GM21717 (cell line): ENCODE results near the gene UBE2Q2.
A peak's percentile ranks its signal among the peaks of the same experiment; 100 is the strongest.
"Not testable (repeated sequence)": the region's sequence is repeated elsewhere in the genome, so short reads cannot be mapped to it uniquely, and the experiment has no call there.

ENCODE experiments used
- ATAC-seq: cut with Tn5 transposase; IDR thresholded peaks from one replicate; pipeline ENCODE4 v1.9.1; 2021; ENCODE audit warnings: mild to moderate bottlenecking, moderate library complexity; ENCODE audit not compliant: unreplicated experiment

Gene UBE2Q2

GRCh38 chr15:75842722-75843677, at the start of gene UBE2Q2:
Gene UBE2Q2 (plus strand): TSS chr15:75843447. CDS start chr15:75843667, 220 bp downstream.
- ATAC-seq = peak; percentile 44

- ATAC-seq = no peak
These were observed 46.9 kb upstream of the UBE2Q2 start for GRCh38 chr15:75796321-75796720.

- ATAC-seq = not testable (repeated sequence)
These were observed 46.1 kb upstream of the UBE2Q2 start for GRCh38 chr15:75797146-75797545.

GRCh38 chr15:75799190-75799589, 44.1 kb upstream of the UBE2Q2 start:
- ATAC-seq = no peak

GRCh38 chr15:75800409-75800808, 42.8 kb upstream of the UBE2Q2 start:
- ATAC-seq = not testable (repeated sequence)

- ATAC-seq = peak; percentile 79
These were observed 41.2 kb upstream of the UBE2Q2 start for GRCh38 chr15:75801859-75802593.

- ATAC-seq = not testable (repeated sequence)
These were observed 35.8 kb upstream of the UBE2Q2 start for GRCh38 chr15:75807486-75807885.

- not testable (repeated sequence) for ATAC-seq
These were observed 35.2 kb upstream of the UBE2Q2 start for GRCh38 chr15:75808009-75808408.

GRCh38 chr15:75808563-75808962, 34.7 kb upstream of the UBE2Q2 start:
- ATAC-seq = no peak

GRCh38 chr15:75809986-75810750, 33.1 kb upstream of the UBE2Q2 start:
- ATAC-seq = no peak

- ATAC-seq = no peak
These were observed 32.3 kb upstream of the UBE2Q2 start for GRCh38 chr15:75810874-75811498.

GRCh38 chr15:75811626-75812025, 31.6 kb upstream of the UBE2Q2 start:
- no peak for ATAC-seq

- no peak for ATAC-seq
These were observed 28.5 kb upstream of the UBE2Q2 start for GRCh38 chr15:75814794-75815193.

GRCh38 chr15:75815811-75816719, 27.2 kb upstream of the UBE2Q2 start:
- ATAC-seq = no peak

- no peak for ATAC-seq
These were observed 25.9 kb upstream of the UBE2Q2 start for GRCh38 chr15:75817138-75817935.

- no peak for ATAC-seq
These were observed 23.0 kb upstream of the UBE2Q2 start for GRCh38 chr15:75820206-75820605.

- no peak for ATAC-seq
These were observed 21.4 kb upstream of the UBE2Q2 start for GRCh38 chr15:75821786-75822345.

- no peak for ATAC-seq
These were observed 20.5 kb upstream of the UBE2Q2 start for GRCh38 chr15:75822685-75823278.
